Suprapubic skin (tissue), 4 donors: ENCODE results near the gene ACBD3. TPM values are rescaled to one million over a fixed set of nuclear protein-coding genes. Genes with fewer than 3 reads are reported as not detected.

Source experiments
- DNase-seq, 2 donors: peaks; one replicate each; pipeline ENCODE4 v3.0.0-alpha.2; 2019; ENCODE audit warnings: low spot score in 2 of 2
- H3K27ac ChIP-seq: fragments of 200-600 bp; sonication (generic); one replicate; pipeline ENCODE4 v1.5.1; 2019
- H3K27me3 ChIP-seq: fragments of 200-600 bp; sonication (generic); one replicate; pipeline ENCODE4 v1.5.1; 2019
- H3K36me3 ChIP-seq: fragments of 200-600 bp; sonication (generic); one replicate; pipeline ENCODE4 v1.5.1; 2019
- H3K4me1 ChIP-seq: fragments of 200-600 bp; sonication (generic); one replicate; pipeline ENCODE4 v1.5.1; 2019
- H3K4me3 ChIP-seq: fragments of 200-600 bp; sonication (generic); one replicate; pipeline ENCODE4 v1.5.1; 2019; ENCODE audit warnings: mild to moderate bottlenecking
- H3K9me3 ChIP-seq: fragments of 200-600 bp; sonication (generic); one replicate; pipeline ENCODE4 v1.5.1; 2019
- CTCF ChIP-seq, 2 donors: fragments of 200-600 bp in 1 of 2; fragments of 450-650 bp in 1 of 2; sonication (generic) in 1 of 2; IDR thresholded peaks; one replicate each; pipeline ENCODE4 v1.5.1; 2016 to 2019; ENCODE audit warnings: antibody characterized with exemption in 2 of 2, mild to moderate bottlenecking in 1 of 2, moderate library complexity in 1 of 2
- EP300 ChIP-seq: sonication (generic); formaldehyde crosslinking; IDR thresholded peaks from one replicate; pipeline ENCODE4 v1.6.1; 2017; ENCODE audit warnings: antibody characterized with exemption
- POLR2A ChIP-seq, 2 donors: fragments of 450-650 bp; IDR thresholded peaks; one replicate each; pipeline ENCODE4 v1.6.1; 2017; ENCODE audit warnings: antibody characterized with exemption in 2 of 2, mild to moderate bottlenecking in 2 of 2, moderate library complexity in 2 of 2
- POLR2AphosphoS5 ChIP-seq, 3 donors: sonication (generic); formaldehyde crosslinking; IDR thresholded peaks; one replicate each; pipeline ENCODE4 v1.6.1; 2017; ENCODE audit warnings: antibody characterized with exemption in 3 of 3
- WGBS: methylation state at CpG from one replicate; pipeline ENCODE4 v1.1.5; 2018; 5-methylcytosine and 5-hydroxymethylcytosine counted together
- total RNA-seq, 4 donors: library from RNA; depleted of rRNA; stranded (reverse); fragments of >200 nt; gene quantifications; one replicate each; pipeline ENCODE4 v1.1.0, GENCODE V29; 2016

Gene ACBD3
- total RNA-seq, 4 donors from 2014 or later: 38.0 to 64.5 (median 42.4) TPM

GRCh38 chr1:226128487-226129075, 58.0 kb downstream of the ACBD3 start:
- no peak overlapping the region for H3K4me3 ChIP-seq
- TF ChIP-seq EP300 (no peak), CTCF (IDR thresholded peaks at IDR 0.05) (no peak), POLR2A (IDR thresholded peaks at IDR 0.05) (no peak), POLR2AphosphoS5 (IDR thresholded peaks at IDR 0.05) (no peak)
- DNase-seq: peak; percentile 43 to 55

GRCh38 chr1:226126824-226127569, 59.5 kb downstream of the ACBD3 start:
- H3K36me3 ChIP-seq: no peaks in the 10 kb centered on the region
- 64% methylated on average over 31 of the region's 31 CpGs for WGBS
- H3K4me3 ChIP-seq: peak overlapping the region; percentile 17
- peaks cover 54% of the 10 kb centered on the region for H3K4me1 ChIP-seq
- peak overlapping the region; percentile 92 for H3K27ac ChIP-seq
- no peaks in the 10 kb centered on the region for H3K27me3 ChIP-seq
- peak; percentile 48 to 64 for DNase-seq
- TF ChIP-seq POLR2AphosphoS5 (IDR thresholded peaks at IDR 0.05) (no peak), POLR2A (IDR thresholded peaks at IDR 0.05) (no peak), CTCF (IDR thresholded peaks at IDR 0.05) (no peak), EP300 (no peak)
- H3K9me3 ChIP-seq: no peaks in the 10 kb centered on the region

More at GRCh38 chr1:226128487-226129075, 58.0 kb downstream of the ACBD3 start:
- H3K9me3 ChIP-seq: no peaks in the 10 kb centered on the region
- peaks cover 52% of the 10 kb centered on the region for H3K4me1 ChIP-seq
- peak overlapping the region; percentile 92 for H3K27ac ChIP-seq
- H3K36me3 ChIP-seq: no peaks in the 10 kb centered on the region
- 50% methylated on average over 8 of the region's 8 CpGs for WGBS
- no peaks in the 10 kb centered on the region for H3K27me3 ChIP-seq

- 96% methylated on average over 10 of the region's 10 CpGs for WGBS
- Histone ChIP-seq H3K27me3 (no peaks in the 10 kb centered on the region), H3K36me3 (no peaks in the 10 kb centered on the region), H3K27ac (no peak overlapping the region), H3K4me3 (no peak overlapping the region), H3K4me1 (peaks cover 56% of the 10 kb centered on the region), H3K9me3 (no peaks in the 10 kb centered on the region)
- TF ChIP-seq EP300: no peak
- no peak for TF ChIP-seq CTCF (IDR thresholded peaks at IDR 0.05)
- TF ChIP-seq POLR2AphosphoS5 (IDR thresholded peaks at IDR 0.05): no peak
- TF ChIP-seq POLR2A (IDR thresholded peaks at IDR 0.05): no peak
- DNase-seq: peak in 1 of 2 donors; percentile 32
Observed at GRCh38 chr1:226125831-226126230, 60.7 kb downstream of the ACBD3 start.

GRCh38 chr1:226125097-226125630, 61.4 kb downstream of the ACBD3 start:
- no peak overlapping the region for H3K4me3 ChIP-seq
- H3K27ac ChIP-seq: peak overlapping the region; percentile 94
- DNase-seq: peak; percentile 92
- no peaks in the 10 kb centered on the region for H3K9me3 ChIP-seq
- peaks cover 56% of the 10 kb centered on the region for H3K4me1 ChIP-seq
- TF ChIP-seq CTCF (IDR thresholded peaks at IDR 0.05) (peak; percentile 84 to 94), POLR2AphosphoS5 (IDR thresholded peaks at IDR 0.05) (no peak), POLR2A (IDR thresholded peaks at IDR 0.05) (no peak)
- H3K36me3 ChIP-seq: no peaks in the 10 kb centered on the region
- H3K27me3 ChIP-seq: no peaks in the 10 kb centered on the region
- WGBS: 4% methylated on average over 12 of the region's 12 CpGs
